ENCODE results near the gene AIP.
A peak's percentile ranks its signal among the peaks of the same experiment; 100 is the strongest.

AIP gene

DNA sequence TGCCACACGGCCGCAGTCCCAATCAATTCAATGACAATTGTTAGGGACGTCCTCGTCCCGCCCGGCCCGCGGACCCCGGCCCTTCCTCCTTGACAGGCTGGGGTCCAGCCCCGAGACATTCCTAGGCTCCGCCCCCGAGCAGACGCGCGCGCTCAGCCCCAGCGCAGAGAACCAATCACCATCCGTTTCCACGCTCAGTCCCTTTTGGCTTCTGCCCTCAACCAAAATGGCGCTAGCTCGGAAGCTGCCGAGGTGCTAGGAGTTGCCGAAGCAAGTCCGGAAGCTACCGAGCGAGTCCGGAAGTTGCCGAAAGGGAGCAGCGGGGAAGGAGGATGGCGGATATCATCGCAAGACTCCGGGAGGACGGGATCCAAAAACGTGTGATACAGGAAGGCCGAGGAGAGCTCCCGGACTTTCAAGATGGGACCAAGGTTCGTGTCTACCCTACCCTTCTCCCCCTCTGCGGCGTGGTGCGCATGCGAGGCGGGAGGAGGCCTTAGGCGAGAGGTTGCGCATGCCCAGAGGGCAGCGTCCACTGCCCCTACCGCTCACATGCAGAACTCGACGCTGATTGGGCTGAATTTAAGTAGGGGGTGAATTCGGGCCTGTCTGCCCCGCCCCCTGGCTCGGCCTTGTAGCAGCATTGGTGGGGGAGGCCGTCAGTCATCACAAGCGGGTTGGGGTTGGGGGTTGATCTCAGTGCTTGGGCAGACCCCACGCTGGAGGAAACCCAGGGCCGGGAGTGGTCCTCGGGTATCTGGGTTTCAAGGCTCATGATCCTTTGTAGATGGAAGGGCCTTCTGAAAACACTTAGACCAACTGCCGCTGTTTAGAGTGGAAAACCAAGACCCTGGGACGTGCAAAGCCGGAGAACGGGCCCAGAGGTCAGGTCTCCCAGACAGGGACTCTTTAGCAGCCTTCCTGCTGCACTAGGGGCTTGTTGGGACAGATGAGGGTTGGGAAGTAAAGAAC is at the start of gene AIP (continued):
- TF ChIP-seq, protein P1, sequence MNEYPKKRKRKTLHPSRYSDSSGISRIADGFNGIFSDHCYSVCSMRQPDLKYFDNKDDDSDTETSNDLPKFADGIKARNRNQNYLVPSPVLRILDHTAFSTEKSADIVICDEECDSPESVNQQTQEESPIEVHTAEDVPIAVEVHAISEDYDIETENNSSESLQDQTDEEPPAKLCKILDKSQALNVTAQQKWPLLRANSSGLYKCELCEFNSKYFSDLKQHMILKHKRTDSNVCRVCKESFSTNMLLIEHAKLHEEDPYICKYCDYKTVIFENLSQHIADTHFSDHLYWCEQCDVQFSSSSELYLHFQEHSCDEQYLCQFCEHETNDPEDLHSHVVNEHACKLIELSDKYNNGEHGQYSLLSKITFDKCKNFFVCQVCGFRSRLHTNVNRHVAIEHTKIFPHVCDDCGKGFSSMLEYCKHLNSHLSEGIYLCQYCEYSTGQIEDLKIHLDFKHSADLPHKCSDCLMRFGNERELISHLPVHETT (tag by site-specific recombination; IDR thresholded peaks at IDR 0.05), result peak; percentile 43; the same call in 1 of the 2 replicates
- TF ChIP-seq YY1 (tag by site-specific recombination; IDR thresholded peaks at IDR 0.05) (peak; percentile 94), TCF7L2 (IDR thresholded peaks at IDR 0.05; ENCODE audit: borderline replicate concordance, low read depth, low read length) (no peak), SETDB1 (IDR thresholded peaks at IDR 0.05; ENCODE audit: insufficient read length, low read length) (peak; percentile 91), ZNF169 (tag by site-specific recombination; IDR thresholded peaks at IDR 0.05) (no peak), ZNF341 (tag by site-specific recombination; IDR thresholded peaks at IDR 0.05; ENCODE audit: low read depth) (0 out of 2 replicates have a peak, but pooled peaks have one; percentile 8), ZXDB (tag by site-specific recombination; IDR thresholded peaks at IDR 0.05) (peak; percentile 85), KLF10 (tag by site-specific recombination; IDR thresholded peaks at IDR 0.05) (0 out of 2 replicates have a peak, but pooled peaks have one; percentile 34), SP7 (tag by site-specific recombination; IDR thresholded peaks at IDR 0.05) (peak; percentile 73), ZFP69B (tag by site-specific recombination; IDR thresholded peaks at IDR 0.05) (peak; percentile 86), ZBTB8A (tag by site-specific recombination; IDR thresholded peaks at IDR 0.05) (peak; percentile 34; the same call in 1 of the 2 replicates), HOXD13 (CRISPR knock-in tag; IDR thresholded peaks at IDR 0.05; ENCODE audit: borderline replicate concordance) (no peak), YY2 (tag by site-specific recombination; IDR thresholded peaks at IDR 0.05) (peak; percentile 87), ZBTB6 (tag by site-specific recombination; IDR thresholded peaks at IDR 0.05) (no peak), ZNF843 (tag by site-specific recombination; IDR thresholded peaks at IDR 0.05) (0 out of 2 replicates have a peak, but pooled peaks have one; percentile 16), ZNF335 (tag by site-specific recombination; conservative IDR thresholded peaks at IDR 0.05) (peak; percentile 91), ZBTB48 (tag by site-specific recombination; IDR thresholded peaks at IDR 0.05) (peak; percentile 64), SP2 (tag by site-specific recombination; IDR thresholded peaks at IDR 0.05) (peak; percentile 82), ZSCAN16 (tag by site-specific recombination; IDR thresholded peaks at IDR 0.05) (no peak), ZEB2 (tag by site-specific recombination; IDR thresholded peaks at IDR 0.05) (peak; percentile 31; the same call in 1 of the 2 replicates), ZNF76 (tag by site-specific recombination; IDR thresholded peaks at IDR 0.05; ENCODE audit: borderline replicate concordance, low read depth) (peak; percentile 82), ZNF184 (tag by site-specific recombination; IDR thresholded peaks at IDR 0.05) (no peak), ZBTB17 (tag by site-specific recombination; IDR thresholded peaks at IDR 0.05) (peak; percentile 93), ZNF629 (tag by site-specific recombination; IDR thresholded peaks at IDR 0.05) (peak; percentile 50; the same call in 1 of the 2 replicates)
- TF ChIP-seq, protein P2, sequence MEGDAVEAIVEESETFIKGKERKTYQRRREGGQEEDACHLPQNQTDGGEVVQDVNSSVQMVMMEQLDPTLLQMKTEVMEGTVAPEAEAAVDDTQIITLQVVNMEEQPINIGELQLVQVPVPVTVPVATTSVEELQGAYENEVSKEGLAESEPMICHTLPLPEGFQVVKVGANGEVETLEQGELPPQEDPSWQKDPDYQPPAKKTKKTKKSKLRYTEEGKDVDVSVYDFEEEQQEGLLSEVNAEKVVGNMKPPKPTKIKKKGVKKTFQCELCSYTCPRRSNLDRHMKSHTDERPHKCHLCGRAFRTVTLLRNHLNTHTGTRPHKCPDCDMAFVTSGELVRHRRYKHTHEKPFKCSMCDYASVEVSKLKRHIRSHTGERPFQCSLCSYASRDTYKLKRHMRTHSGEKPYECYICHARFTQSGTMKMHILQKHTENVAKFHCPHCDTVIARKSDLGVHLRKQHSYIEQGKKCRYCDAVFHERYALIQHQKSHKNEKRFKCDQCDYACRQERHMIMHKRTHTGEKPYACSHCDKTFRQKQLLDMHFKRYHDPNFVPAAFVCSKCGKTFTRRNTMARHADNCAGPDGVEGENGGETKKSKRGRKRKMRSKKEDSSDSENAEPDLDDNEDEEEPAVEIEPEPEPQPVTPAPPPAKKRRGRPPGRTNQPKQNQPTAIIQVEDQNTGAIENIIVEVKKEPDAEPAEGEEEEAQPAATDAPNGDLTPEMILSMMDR (tag by site-specific recombination; IDR thresholded peaks at IDR 0.05), result peak; percentile 38; the same call in 1 of the 2 replicates
- TF ChIP-seq, protein P3, sequence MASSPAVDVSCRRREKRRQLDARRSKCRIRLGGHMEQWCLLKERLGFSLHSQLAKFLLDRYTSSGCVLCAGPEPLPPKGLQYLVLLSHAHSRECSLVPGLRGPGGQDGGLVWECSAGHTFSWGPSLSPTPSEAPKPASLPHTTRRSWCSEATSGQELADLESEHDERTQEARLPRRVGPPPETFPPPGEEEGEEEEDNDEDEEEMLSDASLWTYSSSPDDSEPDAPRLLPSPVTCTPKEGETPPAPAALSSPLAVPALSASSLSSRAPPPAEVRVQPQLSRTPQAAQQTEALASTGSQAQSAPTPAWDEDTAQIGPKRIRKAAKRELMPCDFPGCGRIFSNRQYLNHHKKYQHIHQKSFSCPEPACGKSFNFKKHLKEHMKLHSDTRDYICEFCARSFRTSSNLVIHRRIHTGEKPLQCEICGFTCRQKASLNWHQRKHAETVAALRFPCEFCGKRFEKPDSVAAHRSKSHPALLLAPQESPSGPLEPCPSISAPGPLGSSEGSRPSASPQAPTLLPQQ (tag by site-specific recombination; IDR thresholded peaks at IDR 0.05), result peak; percentile 94
- TF ChIP-seq, protein P4, sequence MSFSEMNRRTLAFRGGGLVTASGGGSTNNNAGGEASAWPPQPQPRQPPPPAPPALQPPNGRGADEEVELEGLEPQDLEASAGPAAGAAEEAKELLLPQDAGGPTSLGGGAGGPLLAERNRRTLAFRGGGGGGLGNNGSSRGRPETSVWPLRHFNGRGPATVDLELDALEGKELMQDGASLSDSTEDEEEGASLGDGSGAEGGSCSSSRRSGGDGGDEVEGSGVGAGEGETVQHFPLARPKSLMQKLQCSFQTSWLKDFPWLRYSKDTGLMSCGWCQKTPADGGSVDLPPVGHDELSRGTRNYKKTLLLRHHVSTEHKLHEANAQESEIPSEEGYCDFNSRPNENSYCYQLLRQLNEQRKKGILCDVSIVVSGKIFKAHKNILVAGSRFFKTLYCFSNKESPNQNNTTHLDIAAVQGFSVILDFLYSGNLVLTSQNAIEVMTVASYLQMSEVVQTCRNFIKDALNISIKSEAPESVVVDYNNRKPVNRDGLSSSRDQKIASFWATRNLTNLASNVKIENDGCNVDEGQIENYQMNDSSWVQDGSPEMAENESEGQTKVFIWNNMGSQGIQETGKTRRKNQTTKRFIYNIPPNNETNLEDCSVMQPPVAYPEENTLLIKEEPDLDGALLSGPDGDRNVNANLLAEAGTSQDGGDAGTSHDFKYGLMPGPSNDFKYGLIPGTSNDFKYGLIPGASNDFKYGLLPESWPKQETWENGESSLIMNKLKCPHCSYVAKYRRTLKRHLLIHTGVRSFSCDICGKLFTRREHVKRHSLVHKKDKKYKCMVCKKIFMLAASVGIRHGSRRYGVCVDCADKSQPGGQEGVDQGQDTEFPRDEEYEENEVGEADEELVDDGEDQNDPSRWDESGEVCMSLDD (tag by site-specific recombination; IDR thresholded peaks at IDR 0.05), result 0 out of 2 replicates have a peak, but pooled peaks have one; percentile 17

Measured in HEK293 (cell line).